GM12878 (cell line): ENCODE measurements around the gene HEMK1. TPM values are rescaled to one million over a fixed set of nuclear protein-coding genes. Genes with fewer than 3 reads are reported as not detected.

Source experiments
- BACH1 ChIP-seq: fragments of 450-650 bp; IDR thresholded peaks from 2 replicates; pipeline ENCODE4 v1.6.1; 2017; ENCODE audit warnings: mild to moderate bottlenecking, borderline replicate concordance
- CEBPB ChIP-seq, 2 experiments: fragments of 150-350 bp in 1 of 2; IDR thresholded peaks; 2 replicates each; pipeline ENCODE4 v1.6.1; 2012 to 2014; ENCODE audit warnings: low read depth in 2 of 2, low read length in 2 of 2, borderline replicate concordance in 1 of 2, inconsistent platforms in 1 of 2
- CTCF ChIP-seq, 3 experiments: IDR thresholded peaks in 2 of 3; conservative IDR thresholded peaks in 1 of 3; 2 replicates each; pipeline ENCODE4 v1.5.1; 2011; ENCODE audit warnings: low read depth in 3 of 3, low read length in 3 of 3, mild to moderate bottlenecking in 3 of 3, control low read depth in 2 of 3, moderate library complexity in 2 of 3, inconsistent platforms in 1 of 3, mixed read lengths in 1 of 3; ENCODE audit not compliant: control insufficient read depth in 2 of 3, insufficient read depth in 1 of 3; ENCODE audit errors: extremely low read depth in 1 of 3
- KLF5 ChIP-seq: fragments of 450-650 bp; IDR thresholded peaks from 2 replicates; pipeline ENCODE4 v1.6.1; 2014; ENCODE audit warnings: mild to moderate bottlenecking; ENCODE audit not compliant: partially characterized antibody
- MEF2A ChIP-seq: IDR thresholded peaks from 2 replicates; pipeline ENCODE4 v1.6.1; 2011; ENCODE audit warnings: low read depth, mild to moderate bottlenecking, low read length, moderate library complexity; ENCODE audit not compliant: insufficient read depth
- MYB ChIP-seq: fragments of 150-350 bp; IDR thresholded peaks from 2 replicates; pipeline ENCODE4 v1.6.1; 2014; ENCODE audit warnings: mild to moderate bottlenecking, low read depth, low read length, borderline replicate concordance
- RAD51 ChIP-seq: fragments of 450-650 bp; IDR thresholded peaks from 2 replicates; pipeline ENCODE4 v1.6.1; 2016; ENCODE audit warnings: moderate library complexity, mild to moderate bottlenecking, inconsistent platforms
- SMC3 ChIP-seq: IDR thresholded peaks from 2 replicates; pipeline ENCODE4 v1.6.1; 2011; ENCODE audit warnings: low read length, improper control_type of control experiment, borderline replicate concordance
- USF1 ChIP-seq: IDR thresholded peaks from 2 replicates; pipeline ENCODE4 v1.6.1; 2011; ENCODE audit warnings: borderline replicate concordance, low read depth, mild to moderate bottlenecking, moderate library complexity, mixed read lengths, low read length; ENCODE audit not compliant: insufficient read depth; ENCODE audit errors: extremely low read length
- YY1 ChIP-seq: IDR thresholded peaks from 2 replicates; pipeline ENCODE4 v1.6.1; 2011; ENCODE audit warnings: low read depth, mild to moderate bottlenecking, low read length
- ZBTB33 ChIP-seq: fragments of 450-650 bp; IDR thresholded peaks from 2 replicates; pipeline ENCODE4 v1.6.1; 2017; ENCODE audit warnings: mild to moderate bottlenecking
- ZNF592 ChIP-seq: fragments of 450-650 bp; IDR thresholded peaks from 2 replicates; pipeline ENCODE4 v1.6.1; 2017; ENCODE audit warnings: mild to moderate bottlenecking, moderate library complexity
- polyA plus RNA-seq, 11 experiments: library from polyadenylated mRNA; depleted of rRNA in 4 of 11; unstranded in 6 of 11; stranded (reverse) in 5 of 11; fragments of >200 nt; fragmentation: Nextera tagmentation in 4 of 11; fragmentation: Illumina TruSeq in 1 of 11; extraction: Ambion mirVana in 4 of 11; extraction: Trizol in 1 of 11; gene quantifications; 1 replicate in 1 of 11; 2 replicates in 10 of 11; pipeline versions ENCODE4 v1.2.1 to v1.2.3, GENCODE V29; 2011 to 2016; ENCODE audit warnings: inconsistent platforms in 2 of 11, missing spikeins in 2 of 11, low read depth in 1 of 11
- total RNA-seq, 4 experiments: library from RNA; depleted of rRNA in 3 of 4; stranded (reverse); fragments of >200 nt in 3 of 4; fragmentation: Illumina TruSeq in 1 of 4; extraction: Trizol in 1 of 4; gene quantifications; 2 replicates each; pipeline versions ENCODE4 v1.2.1 to v1.2.3, GENCODE V29; 2013 to 2021
- TF ChIP-seq, protein P1 (sequence below): fragments of 150-350 bp; IDR thresholded peaks from 2 replicates; pipeline ENCODE4 v1.6.1; 2016; ENCODE audit warnings: low read depth, low read length
- TF ChIP-seq, protein P2 (sequence below): fragments of 450-650 bp; IDR thresholded peaks from 2 replicates; pipeline ENCODE4 v1.6.1; 2014; ENCODE audit warnings: mild to moderate bottlenecking

The HEMK1 gene
- total and polyA plus RNA-seq, 10 of the 15 experiments (the other 5 are each of a cell fraction or from before 2014, with no cell fraction given) = 2.8 to 19.0 (median 12.0) TPM

DNA sequence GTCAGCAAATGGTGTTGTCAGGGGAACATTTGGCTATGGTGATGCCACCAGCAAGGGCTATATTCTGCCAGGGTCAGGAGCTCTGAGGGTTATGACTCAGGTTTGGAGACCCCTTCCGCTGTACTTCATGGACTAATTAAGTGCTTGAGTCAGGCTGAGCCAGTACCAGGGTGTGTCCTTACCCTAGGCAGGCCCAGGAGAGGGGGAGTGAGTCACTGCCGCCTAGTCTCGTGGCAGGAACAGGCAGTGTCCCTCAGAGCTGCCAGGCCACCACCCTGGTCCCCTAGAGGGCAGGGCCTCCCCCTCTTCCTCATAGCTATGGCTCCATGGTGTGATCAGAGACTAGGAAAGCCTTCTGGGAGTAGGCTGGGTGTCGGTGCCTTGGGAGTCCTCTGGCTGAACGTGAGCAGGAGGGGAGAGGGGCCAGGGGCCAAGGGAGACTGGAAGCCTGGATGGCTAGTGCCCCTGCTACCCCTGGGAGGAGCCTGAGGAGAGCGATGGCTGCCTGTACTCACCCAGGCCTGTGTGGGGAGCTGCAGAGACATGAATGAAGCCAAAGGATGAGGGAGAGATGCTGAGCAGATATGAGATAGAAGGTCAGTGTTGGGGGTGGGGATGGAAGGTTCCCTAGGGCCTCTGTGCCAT is 58.2 kb downstream of the HEMK1 start (continued):
- TF ChIP-seq CTCF (IDR thresholded peaks at IDR 0.05 in 2 of 3, conservative IDR thresholded peaks at IDR 0.05 in 1 of 3; ENCODE audit: control insufficient read depth in 2 of 3, extremely low read depth in 1 of 3, insufficient read depth in 1 of 3, low read depth in 3 of 3, low read length in 3 of 3) (peak; percentile 27 to 42 (median 37); a peak in 3 of 6 replicates), MEF2A (no peak), ZNF592 (no peak), BACH1 (no peak), YY1 (peak; percentile 58; the same call in 1 of the 2 replicates), RAD51 (no peak), MYB (no peak), USF1 (no peak), ZBTB33 (no peak), KLF5 (no peak), CEBPB (IDR thresholded peaks at IDR 0.05; ENCODE audit: borderline replicate concordance in 1 of 2, low read depth in 2 of 2, low read length in 2 of 2) (no peak), SMC3 (peak; percentile 10; the same call in 1 of the 2 replicates)
- TF ChIP-seq, protein P1, sequence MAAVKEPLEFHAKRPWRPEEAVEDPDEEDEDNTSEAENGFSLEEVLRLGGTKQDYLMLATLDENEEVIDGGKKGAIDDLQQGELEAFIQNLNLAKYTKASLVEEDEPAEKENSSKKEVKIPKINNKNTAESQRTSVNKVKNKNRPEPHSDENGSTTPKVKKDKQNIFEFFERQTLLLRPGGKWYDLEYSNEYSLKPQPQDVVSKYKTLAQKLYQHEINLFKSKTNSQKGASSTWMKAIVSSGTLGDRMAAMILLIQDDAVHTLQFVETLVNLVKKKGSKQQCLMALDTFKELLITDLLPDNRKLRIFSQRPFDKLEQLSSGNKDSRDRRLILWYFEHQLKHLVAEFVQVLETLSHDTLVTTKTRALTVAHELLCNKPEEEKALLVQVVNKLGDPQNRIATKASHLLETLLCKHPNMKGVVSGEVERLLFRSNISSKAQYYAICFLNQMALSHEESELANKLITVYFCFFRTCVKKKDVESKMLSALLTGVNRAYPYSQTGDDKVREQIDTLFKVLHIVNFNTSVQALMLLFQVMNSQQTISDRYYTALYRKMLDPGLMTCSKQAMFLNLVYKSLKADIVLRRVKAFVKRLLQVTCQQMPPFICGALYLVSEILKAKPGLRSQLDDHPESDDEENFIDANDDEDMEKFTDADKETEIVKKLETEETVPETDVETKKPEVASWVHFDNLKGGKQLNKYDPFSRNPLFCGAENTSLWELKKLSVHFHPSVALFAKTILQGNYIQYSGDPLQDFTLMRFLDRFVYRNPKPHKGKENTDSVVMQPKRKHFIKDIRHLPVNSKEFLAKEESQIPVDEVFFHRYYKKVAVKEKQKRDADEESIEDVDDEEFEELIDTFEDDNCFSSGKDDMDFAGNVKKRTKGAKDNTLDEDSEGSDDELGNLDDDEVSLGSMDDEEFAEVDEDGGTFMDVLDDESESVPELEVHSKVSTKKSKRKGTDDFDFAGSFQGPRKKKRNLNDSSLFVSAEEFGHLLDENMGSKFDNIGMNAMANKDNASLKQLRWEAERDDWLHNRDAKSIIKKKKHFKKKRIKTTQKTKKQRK = no peak
- TF ChIP-seq, protein P2, sequence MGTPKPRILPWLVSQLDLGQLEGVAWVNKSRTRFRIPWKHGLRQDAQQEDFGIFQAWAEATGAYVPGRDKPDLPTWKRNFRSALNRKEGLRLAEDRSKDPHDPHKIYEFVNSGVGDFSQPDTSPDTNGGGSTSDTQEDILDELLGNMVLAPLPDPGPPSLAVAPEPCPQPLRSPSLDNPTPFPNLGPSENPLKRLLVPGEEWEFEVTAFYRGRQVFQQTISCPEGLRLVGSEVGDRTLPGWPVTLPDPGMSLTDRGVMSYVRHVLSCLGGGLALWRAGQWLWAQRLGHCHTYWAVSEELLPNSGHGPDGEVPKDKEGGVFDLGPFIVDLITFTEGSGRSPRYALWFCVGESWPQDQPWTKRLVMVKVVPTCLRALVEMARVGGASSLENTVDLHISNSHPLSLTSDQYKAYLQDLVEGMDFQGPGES = no peak
